Left lobe of liver (tissue), 2 donors: ENCODE results near the gene KMT2C. TPM values are rescaled to one million over a fixed set of nuclear protein-coding genes. Genes with fewer than 3 reads are reported as not detected.

Experiments
- ATAC-seq: fragments of 200-7000 bp; cut with Tn5 transposase; one replicate; pipeline ENCODE4 v1.9.1; 2020; ENCODE audit warnings: mild to moderate bottlenecking, moderate library complexity
- DNase-seq: peaks from one replicate; pipeline ENCODE4 v3.0.0-alpha.2; 2020; ENCODE audit warnings: low spot score
- total RNA-seq: library from RNA; stranded (reverse); gene quantifications from one replicate; pipeline ENCODE4 v1.2.1, GENCODE V29; 2021
- donor health status: DM: no; HTN: no; CAD: no; lungs with moderate emphysema.
- donor health status: DM: no; HTN: yes; CAD: no.

KMT2C gene
- total RNA-seq, 1 donor from 2014 or later, result 34.5 TPM

GRCh38 chr7:152121432-152121831, 314.4 kb downstream of the KMT2C start:
- ATAC-seq (no peak), DNase-seq (no peak)

- ATAC-seq (no peak), DNase-seq (no peak)
Measured at GRCh38 chr7:152120776-152121175, 315.0 kb downstream of the KMT2C start.

- ATAC-seq, result no peak
- no peak for DNase-seq
Measured at GRCh38 chr7:152120210-152120609, 315.6 kb downstream of the KMT2C start.

GRCh38 chr7:152117356-152117755, 318.4 kb downstream of the KMT2C start:
- ATAC-seq, result no peak

GRCh38 chr7:152115021-152115718, 320.6 kb downstream of the KMT2C start:
- ATAC-seq, result no peak
- no peak for DNase-seq

More at GRCh38 chr7:152117356-152117755, 318.4 kb downstream of the KMT2C start:
- DNase-seq, result no peak

GRCh38 chr7:152112829-152113228, 323.0 kb downstream of the KMT2C start:
- ATAC-seq, result no peak
- DNase-seq, result no peak

GRCh38 chr7:152108359-152108758, 327.4 kb downstream of the KMT2C start:
- ATAC-seq, result no peak

GRCh38 chr7:152107945-152108344, 327.9 kb downstream of the KMT2C start:
- ATAC-seq (no peak), DNase-seq (no peak)

More at GRCh38 chr7:152108359-152108758, 327.4 kb downstream of the KMT2C start:
- DNase-seq, result no peak

GRCh38 chr7:152106990-152107389, 328.8 kb downstream of the KMT2C start:
- DNase-seq (no peak), ATAC-seq (no peak)

- ATAC-seq (no peak), DNase-seq (no peak)
Measured at GRCh38 chr7:152105205-152105604, 330.6 kb downstream of the KMT2C start.

- DNase-seq (no peak), ATAC-seq (no peak)
Measured at GRCh38 chr7:152103691-152104090, 332.1 kb downstream of the KMT2C start.

GRCh38 chr7:152103066-152103465, 332.7 kb downstream of the KMT2C start:
- ATAC-seq (no peak), DNase-seq (no peak)

- DNase-seq, result no peak
- no peak for ATAC-seq
Measured at GRCh38 chr7:152097330-152097729, 338.5 kb downstream of the KMT2C start.

- DNase-seq, result no peak
Measured at GRCh38 chr7:152095771-152096170, 340.0 kb downstream of the KMT2C start.

GRCh38 chr7:152093717-152094116, 342.1 kb downstream of the KMT2C start:
- DNase-seq (no peak), ATAC-seq (peak; percentile 13)

More at GRCh38 chr7:152095771-152096170, 340.0 kb downstream of the KMT2C start:
- ATAC-seq, result no peak

GRCh38 chr7:152090747-152091146, 345.1 kb downstream of the KMT2C start:
- DNase-seq (no peak), ATAC-seq (peak; percentile 28)

GRCh38 chr7:152089183-152089582, 346.6 kb downstream of the KMT2C start:
- ATAC-seq, result no peak
- no peak for DNase-seq

GRCh38 chr7:152086513-152086912, 349.3 kb downstream of the KMT2C start:
- no peak for ATAC-seq
- DNase-seq, result no peak

GRCh38 chr7:152085131-152085530, 350.7 kb downstream of the KMT2C start:
- DNase-seq (no peak), ATAC-seq (no peak)
